ENCODE measurements around the gene ASPSCR1. TPM values are rescaled to one million over a fixed set of nuclear protein-coding genes. Genes with fewer than 3 reads are reported as not detected.

ASPSCR1 gene
- total and polyA plus RNA-seq, 2 of the 13 experiments (the other 11 are each of a cell fraction or from before 2014, with no cell fraction given) = 274 to 314 TPM

DNA sequence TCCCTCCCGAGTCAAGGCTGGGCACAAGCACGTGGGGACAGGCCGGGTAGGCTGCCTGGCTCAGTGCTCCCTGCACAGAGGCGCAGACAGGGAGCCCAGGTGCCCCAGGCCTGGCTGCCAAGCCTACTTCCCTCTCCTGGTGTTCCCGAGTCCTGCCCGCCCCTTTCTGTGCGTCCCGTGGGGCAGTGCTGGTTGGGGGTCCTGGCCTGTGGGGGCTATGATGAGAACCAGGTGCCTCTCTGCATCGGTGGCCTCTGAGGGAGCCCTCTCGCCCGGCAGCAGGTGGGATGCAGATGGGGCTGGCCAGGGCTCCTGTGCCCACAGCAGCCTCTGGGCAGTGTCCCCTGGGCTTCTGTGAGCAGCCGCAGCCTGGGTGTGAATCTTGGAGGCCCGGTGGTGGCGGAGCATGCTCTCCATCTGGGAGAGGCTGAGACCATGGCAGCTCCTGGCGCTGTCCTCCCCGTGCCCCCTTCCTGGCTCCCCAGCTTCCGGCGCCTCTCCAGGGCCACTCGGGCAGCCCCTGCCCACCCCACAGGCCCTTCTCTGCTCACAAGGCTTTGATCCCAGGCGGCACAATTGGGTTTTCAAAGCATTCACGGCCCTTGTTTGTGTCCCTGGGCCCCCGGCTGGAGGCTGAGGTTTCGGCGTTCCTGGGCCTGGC is 38.0 kb downstream of the ASPSCR1 start:
- Histone ChIP-seq H3K36me3 (replicated peaks in 1 of 2; ENCODE audit: control insufficient read depth in 1 of 2, insufficient read depth in 2 of 2, low read length in 2 of 2) (peaks cover 29 to 31% of the 10 kb centered on the region in 2 experiments), H3K27me3 (ENCODE audit: control insufficient read depth in 1 of 2, insufficient read depth in 2 of 2, low read length in 2 of 2) (no peaks in the 10 kb centered on the region), H3K79me2 (ENCODE audit: insufficient read depth, low read length) (peaks cover 5% of the 10 kb centered on the region), H2AFZ (ENCODE audit: low read length) (no peak overlapping the region), H4K20me1 (ENCODE audit: insufficient read depth, low read length) (no peaks in the 10 kb centered on the region), H3K4me2 (ENCODE audit: low read depth, low read length) (0 out of 2 replicates have a peak overlapping the region, but pooled peaks have one; percentile 1), H3K9ac (ENCODE audit: insufficient read depth, low read depth, low read length) (peak overlapping the region; percentile 53), H3K9me3 (ENCODE audit: low read length) (no peaks in the 10 kb centered on the region), H3K4me3 (replicated peaks in 1 of 3; ENCODE audit: insufficient read depth in 1 of 3, low read depth in 2 of 3, low read length in 3 of 3) (no peak overlapping the region), H3K4me1 (ENCODE audit: insufficient read depth, low read length) (peaks cover 98% of the 10 kb centered on the region), H3K27ac (ENCODE audit: extremely low read length, insufficient read depth, low read length) (peak overlapping the region; percentile 68)
- 69% methylated on average over 21 of the region's 24 CpGs for WGBS (ENCODE audit: low lambda C conversion rate)
- ChIA-PET CTCF (ENCODE audit: low intra/inter-chr PET ratio, low total read pairs) (no interaction called here), POLR2A (interaction anchor here (1.1 to 14.1 kb wide), 9 partner anchors 18 to 105 kb away, joined by 3 to 470 read pairs (median 6); partner anchors contain the start of genes DCXR and NOTUM)
- ATAC-seq (peak; percentile 1), FAIRE-seq (no peak), DNase-seq (ENCODE audit: low spot score) (peak; percentile 92)
- BruUV-seq (replicated peaks) = no TSS peak
- in situ Hi-C loops (cut with HindIII; ENCODE audit: extremely low pct_ligation_motif_present, low pct_unique_long_range_greater_than_20kb) (no loop called here), intact Hi-C loops (cut with micrococcal nuclease; ENCODE audit: unreplicated experiment) (no loop called here)
- TF ChIP-seq CHD2 (IDR thresholded peaks at IDR 0.05; ENCODE audit: low read depth, low read length) (no peak), MED1 (CRISPR knock-in tag; IDR thresholded peaks at IDR 0.05) (peak; percentile 90), MED8 (CRISPR knock-in tag; IDR thresholded peaks at IDR 0.05; ENCODE audit: insufficient replicate concordance) (peak; percentile 71), MAFK (conservative IDR thresholded peaks at IDR 0.05 in 1 of 2, IDR thresholded peaks at IDR 0.05 in 1 of 2; ENCODE audit: low read length in 2 of 2) (no peak), ZNF777 (CRISPR knock-in tag; IDR thresholded peaks at IDR 0.05) (no peak), KLF9 (CRISPR knock-in tag; IDR thresholded peaks at IDR 0.05; ENCODE audit: low read depth) (no peak), ZNF589 (CRISPR knock-in tag; conservative IDR thresholded peaks at IDR 0.05) (no peak), NR2F1 (CRISPR knock-in tag; IDR thresholded peaks at IDR 0.05) (no peak), GABPA (IDR thresholded peaks at IDR 0.05; ENCODE audit: low read depth, low read length) (no peak), GABPA (CRISPR knock-in tag; IDR thresholded peaks at IDR 0.05; ENCODE audit: low read depth) (no peak), ERF (CRISPR knock-in tag; IDR thresholded peaks at IDR 0.05) (0 out of 2 replicates have a peak, but pooled peaks have one; percentile 18), ZNF558 (CRISPR knock-in tag; IDR thresholded peaks at IDR 0.05; ENCODE audit: borderline replicate concordance) (no peak), CBX5 (CRISPR knock-in tag; IDR thresholded peaks at IDR 0.05; ENCODE audit: borderline replicate concordance) (no peak), POLR2A (IDR thresholded peaks at IDR 0.05; ENCODE audit: insufficient read depth in 1 of 2, low read depth in 2 of 2, low read length in 2 of 2) (no peak), HOXD1 (CRISPR knock-in tag; IDR thresholded peaks at IDR 0.05) (peak; percentile 57; the same call in 1 of the 2 replicates), TAF15 (IDR thresholded peaks at IDR 0.05; ENCODE audit: low read depth, low read length, poor library complexity, severe bottlenecking) (peak; percentile 13), ZNF292 (CRISPR knock-in tag; IDR thresholded peaks at IDR 0.05; ENCODE audit: borderline replicate concordance, low read depth) (no peak), PCBP1 (IDR thresholded peaks at IDR 0.05; ENCODE audit: borderline replicate concordance, low read depth, low read length) (peak; percentile 40)
- TF ChIP-seq, protein P1, sequence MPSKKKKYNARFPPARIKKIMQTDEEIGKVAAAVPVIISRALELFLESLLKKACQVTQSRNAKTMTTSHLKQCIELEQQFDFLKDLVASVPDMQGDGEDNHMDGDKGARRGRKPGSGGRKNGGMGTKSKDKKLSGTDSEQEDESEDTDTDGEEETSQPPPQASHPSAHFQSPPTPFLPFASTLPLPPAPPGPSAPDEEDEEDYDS (CRISPR knock-in tag; IDR thresholded peaks at IDR 0.05) = no peak
- TF ChIP-seq, protein P2, sequence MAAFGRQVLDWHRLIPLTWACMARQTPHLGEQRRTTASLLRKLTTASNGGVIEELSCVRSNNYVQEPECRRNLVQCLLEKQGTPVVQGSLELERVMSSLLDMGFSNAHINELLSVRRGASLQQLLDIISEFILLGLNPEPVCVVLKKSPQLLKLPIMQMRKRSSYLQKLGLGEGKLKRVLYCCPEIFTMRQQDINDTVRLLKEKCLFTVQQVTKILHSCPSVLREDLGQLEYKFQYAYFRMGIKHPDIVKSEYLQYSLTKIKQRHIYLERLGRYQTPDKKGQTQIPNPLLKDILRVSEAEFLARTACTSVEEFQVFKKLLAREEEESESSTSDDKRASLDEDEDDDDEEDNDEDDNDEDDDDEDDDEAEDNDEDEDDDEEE (CRISPR knock-in tag; IDR thresholded peaks at IDR 0.05) = no peak
- TF ChIP-seq, protein P3, sequence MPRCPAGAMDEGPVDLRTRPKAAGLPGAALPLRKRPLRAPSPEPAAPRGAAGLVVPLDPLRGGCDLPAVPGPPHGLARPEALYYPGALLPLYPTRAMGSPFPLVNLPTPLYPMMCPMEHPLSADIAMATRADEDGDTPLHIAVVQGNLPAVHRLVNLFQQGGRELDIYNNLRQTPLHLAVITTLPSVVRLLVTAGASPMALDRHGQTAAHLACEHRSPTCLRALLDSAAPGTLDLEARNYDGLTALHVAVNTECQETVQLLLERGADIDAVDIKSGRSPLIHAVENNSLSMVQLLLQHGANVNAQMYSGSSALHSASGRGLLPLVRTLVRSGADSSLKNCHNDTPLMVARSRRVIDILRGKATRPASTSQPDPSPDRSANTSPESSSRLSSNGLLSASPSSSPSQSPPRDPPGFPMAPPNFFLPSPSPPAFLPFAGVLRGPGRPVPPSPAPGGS (CRISPR knock-in tag; IDR thresholded peaks at IDR 0.05) = no peak
